PFSK-1 (cell line): ENCODE measurements around the gene NOPCHAP1.

Source experiments
- POLR2AphosphoS5 ChIP-seq: IDR thresholded peaks from 2 replicates; pipeline ENCODE4 v1.6.1; 2012; ENCODE audit warnings: low read depth, mild to moderate bottlenecking, control low read depth, low read length, moderate library complexity
- SIN3A ChIP-seq: IDR thresholded peaks from 2 replicates; pipeline ENCODE4 v1.6.1; 2012; ENCODE audit warnings: mild to moderate bottlenecking, low read length, moderate library complexity, borderline replicate concordance; ENCODE audit not compliant: insufficient read depth
- TAF1 ChIP-seq: IDR thresholded peaks from 2 replicates; pipeline ENCODE4 v1.6.1; 2012; ENCODE audit warnings: low read length, control low read depth, borderline replicate concordance; ENCODE audit not compliant: insufficient read depth
- TF ChIP-seq, protein P1 (sequence below), 2 experiments: IDR thresholded peaks; 2 replicates each; pipeline versions ENCODE4 v1.6.1 to v1.8.0; 2011 to 2012; ENCODE audit warnings: low read depth in 2 of 2, low read length in 2 of 2, control low read depth in 1 of 2, inconsistent platforms in 1 of 2, mild to moderate bottlenecking in 1 of 2, moderate library complexity in 1 of 2; ENCODE audit not compliant: insufficient read depth in 1 of 2

DNA sequence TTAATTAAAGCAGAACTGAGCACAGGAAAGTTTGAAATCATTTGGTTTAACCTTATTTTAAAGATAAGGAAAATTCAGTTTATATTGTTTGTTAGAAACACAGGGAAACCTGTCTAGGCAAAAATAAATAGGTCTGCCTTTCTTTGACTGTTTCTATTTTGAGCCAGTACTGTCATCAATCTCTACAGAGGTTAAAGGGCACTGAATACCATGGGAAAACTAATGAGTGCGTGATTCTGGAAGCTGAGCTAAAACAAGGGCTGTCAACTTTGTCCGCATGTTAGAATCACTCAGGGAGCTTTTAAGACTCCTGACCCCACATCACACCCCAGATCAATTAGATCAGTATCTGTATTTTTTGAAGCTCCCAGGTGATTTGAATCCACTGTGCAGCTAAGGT, 38.8 kb downstream of the NOPCHAP1 start:
- TF ChIP-seq SIN3A (no peak), POLR2AphosphoS5 (no peak), TAF1 (no peak)
- TF ChIP-seq, protein P1, sequence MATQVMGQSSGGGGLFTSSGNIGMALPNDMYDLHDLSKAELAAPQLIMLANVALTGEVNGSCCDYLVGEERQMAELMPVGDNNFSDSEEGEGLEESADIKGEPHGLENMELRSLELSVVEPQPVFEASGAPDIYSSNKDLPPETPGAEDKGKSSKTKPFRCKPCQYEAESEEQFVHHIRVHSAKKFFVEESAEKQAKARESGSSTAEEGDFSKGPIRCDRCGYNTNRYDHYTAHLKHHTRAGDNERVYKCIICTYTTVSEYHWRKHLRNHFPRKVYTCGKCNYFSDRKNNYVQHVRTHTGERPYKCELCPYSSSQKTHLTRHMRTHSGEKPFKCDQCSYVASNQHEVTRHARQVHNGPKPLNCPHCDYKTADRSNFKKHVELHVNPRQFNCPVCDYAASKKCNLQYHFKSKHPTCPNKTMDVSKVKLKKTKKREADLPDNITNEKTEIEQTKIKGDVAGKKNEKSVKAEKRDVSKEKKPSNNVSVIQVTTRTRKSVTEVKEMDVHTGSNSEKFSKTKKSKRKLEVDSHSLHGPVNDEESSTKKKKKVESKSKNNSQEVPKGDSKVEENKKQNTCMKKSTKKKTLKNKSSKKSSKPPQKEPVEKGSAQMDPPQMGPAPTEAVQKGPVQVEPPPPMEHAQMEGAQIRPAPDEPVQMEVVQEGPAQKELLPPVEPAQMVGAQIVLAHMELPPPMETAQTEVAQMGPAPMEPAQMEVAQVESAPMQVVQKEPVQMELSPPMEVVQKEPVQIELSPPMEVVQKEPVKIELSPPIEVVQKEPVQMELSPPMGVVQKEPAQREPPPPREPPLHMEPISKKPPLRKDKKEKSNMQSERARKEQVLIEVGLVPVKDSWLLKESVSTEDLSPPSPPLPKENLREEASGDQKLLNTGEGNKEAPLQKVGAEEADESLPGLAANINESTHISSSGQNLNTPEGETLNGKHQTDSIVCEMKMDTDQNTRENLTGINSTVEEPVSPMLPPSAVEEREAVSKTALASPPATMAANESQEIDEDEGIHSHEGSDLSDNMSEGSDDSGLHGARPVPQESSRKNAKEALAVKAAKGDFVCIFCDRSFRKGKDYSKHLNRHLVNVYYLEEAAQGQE (IDR thresholded peaks at IDR 0.05; ENCODE audit: insufficient read depth in 1 of 2, low read depth in 2 of 2, low read length in 2 of 2), result no peak
